ENCODE measurements around the gene HTT. TPM values are rescaled to one million over a fixed set of nuclear protein-coding genes. Genes with fewer than 3 reads are reported as not detected.

HTT gene
- total and polyA plus RNA-seq, 2 of the 13 experiments (the other 11 are each of a cell fraction or from before 2014, with no cell fraction given) = 17.5 to 19.5 TPM

DNA sequence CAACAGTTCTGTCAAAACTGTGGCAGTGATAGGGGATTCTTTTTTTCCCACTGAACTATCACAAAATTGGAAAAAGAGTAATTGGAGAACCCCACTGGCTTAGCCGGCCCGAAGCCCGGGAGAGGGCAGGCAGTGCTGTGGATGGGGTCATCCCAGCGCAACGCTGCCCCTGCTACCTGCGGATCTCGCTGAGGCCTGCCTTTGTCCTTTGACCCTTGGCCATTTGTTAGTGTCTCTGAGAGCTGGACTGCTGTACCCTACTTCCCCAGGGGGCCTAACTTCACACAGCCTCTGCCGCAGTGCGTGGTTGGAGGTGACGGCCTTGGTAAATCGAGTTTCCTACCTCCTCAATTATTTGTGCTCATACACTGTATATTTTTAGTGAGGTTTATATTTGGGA is 131.5 kb downstream of the HTT start (continued):
- TF ChIP-seq, protein P1, sequence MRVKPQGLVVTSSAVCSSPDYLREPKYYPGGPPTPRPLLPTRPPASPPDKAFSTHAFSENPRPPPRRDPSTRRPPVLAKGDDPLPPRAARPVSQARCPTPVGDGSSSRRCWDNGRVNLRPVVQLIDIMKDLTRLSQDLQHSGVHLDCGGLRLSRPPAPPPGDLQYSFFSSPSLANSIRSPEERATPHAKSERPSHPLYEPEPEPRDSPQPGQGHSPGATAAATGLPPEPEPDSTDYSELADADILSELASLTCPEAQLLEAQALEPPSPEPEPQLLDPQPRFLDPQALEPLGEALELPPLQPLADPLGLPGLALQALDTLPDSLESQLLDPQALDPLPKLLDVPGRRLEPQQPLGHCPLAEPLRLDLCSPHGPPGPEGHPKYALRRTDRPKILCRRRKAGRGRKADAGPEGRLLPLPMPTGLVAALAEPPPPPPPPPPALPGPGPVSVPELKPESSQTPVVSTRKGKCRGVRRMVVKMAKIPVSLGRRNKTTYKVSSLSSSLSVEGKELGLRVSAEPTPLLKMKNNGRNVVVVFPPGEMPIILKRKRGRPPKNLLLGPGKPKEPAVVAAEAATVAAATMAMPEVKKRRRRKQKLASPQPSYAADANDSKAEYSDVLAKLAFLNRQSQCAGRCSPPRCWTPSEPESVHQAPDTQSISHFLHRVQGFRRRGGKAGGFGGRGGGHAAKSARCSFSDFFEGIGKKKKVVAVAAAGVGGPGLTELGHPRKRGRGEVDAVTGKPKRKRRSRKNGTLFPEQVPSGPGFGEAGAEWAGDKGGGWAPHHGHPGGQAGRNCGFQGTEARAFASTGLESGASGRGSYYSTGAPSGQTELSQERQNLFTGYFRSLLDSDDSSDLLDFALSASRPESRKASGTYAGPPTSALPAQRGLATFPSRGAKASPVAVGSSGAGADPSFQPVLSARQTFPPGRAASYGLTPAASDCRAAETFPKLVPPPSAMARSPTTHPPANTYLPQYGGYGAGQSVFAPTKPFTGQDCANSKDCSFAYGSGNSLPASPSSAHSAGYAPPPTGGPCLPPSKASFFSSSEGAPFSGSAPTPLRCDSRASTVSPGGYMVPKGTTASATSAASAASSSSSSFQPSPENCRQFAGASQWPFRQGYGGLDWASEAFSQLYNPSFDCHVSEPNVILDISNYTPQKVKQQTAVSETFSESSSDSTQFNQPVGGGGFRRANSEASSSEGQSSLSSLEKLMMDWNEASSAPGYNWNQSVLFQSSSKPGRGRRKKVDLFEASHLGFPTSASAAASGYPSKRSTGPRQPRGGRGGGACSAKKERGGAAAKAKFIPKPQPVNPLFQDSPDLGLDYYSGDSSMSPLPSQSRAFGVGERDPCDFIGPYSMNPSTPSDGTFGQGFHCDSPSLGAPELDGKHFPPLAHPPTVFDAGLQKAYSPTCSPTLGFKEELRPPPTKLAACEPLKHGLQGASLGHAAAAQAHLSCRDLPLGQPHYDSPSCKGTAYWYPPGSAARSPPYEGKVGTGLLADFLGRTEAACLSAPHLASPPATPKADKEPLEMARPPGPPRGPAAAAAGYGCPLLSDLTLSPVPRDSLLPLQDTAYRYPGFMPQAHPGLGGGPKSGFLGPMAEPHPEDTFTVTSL (CRISPR knock-in tag; IDR thresholded peaks at IDR 0.05; ENCODE audit: borderline replicate concordance) = peak; percentile 64; the same call in 1 of the 2 replicates
- TF ChIP-seq NCOR1 (IDR thresholded peaks at IDR 0.05; ENCODE audit: borderline replicate concordance, low read length) = peak; percentile 76
- no peak for TF ChIP-seq ZNF737 (CRISPR knock-in tag; IDR thresholded peaks at IDR 0.05; ENCODE audit: borderline replicate concordance)
- no peak for TF ChIP-seq TOPORS (CRISPR knock-in tag; IDR thresholded peaks at IDR 0.05)
- TF ChIP-seq TCF7 (IDR thresholded peaks at IDR 0.05; ENCODE audit: low read depth) = peak; percentile 64
- peak; percentile 78 for TF ChIP-seq ZNF792 (CRISPR knock-in tag; IDR thresholded peaks at IDR 0.05)
- TF ChIP-seq SRSF9 (IDR thresholded peaks at IDR 0.05; ENCODE audit: borderline replicate concordance, insufficient read depth, low read depth, low read length, poor library complexity, severe bottlenecking) = no peak
- TF ChIP-seq ZNF367 (CRISPR knock-in tag; IDR thresholded peaks at IDR 0.05; ENCODE audit: borderline replicate concordance) = no peak
- TF ChIP-seq, protein P2, sequence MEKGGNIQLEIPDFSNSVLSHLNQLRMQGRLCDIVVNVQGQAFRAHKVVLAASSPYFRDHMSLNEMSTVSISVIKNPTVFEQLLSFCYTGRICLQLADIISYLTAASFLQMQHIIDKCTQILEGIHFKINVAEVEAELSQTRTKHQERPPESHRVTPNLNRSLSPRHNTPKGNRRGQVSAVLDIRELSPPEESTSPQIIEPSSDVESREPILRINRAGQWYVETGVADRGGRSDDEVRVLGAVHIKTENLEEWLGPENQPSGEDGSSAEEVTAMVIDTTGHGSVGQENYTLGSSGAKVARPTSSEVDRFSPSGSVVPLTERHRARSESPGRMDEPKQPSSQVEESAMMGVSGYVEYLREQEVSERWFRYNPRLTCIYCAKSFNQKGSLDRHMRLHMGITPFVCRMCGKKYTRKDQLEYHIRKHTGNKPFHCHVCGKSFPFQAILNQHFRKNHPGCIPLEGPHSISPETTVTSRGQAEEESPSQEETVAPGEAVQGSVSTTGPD (CRISPR knock-in tag; IDR thresholded peaks at IDR 0.05) = no peak
- no peak for TF ChIP-seq ZFP37 (CRISPR knock-in tag; IDR thresholded peaks at IDR 0.05; ENCODE audit: borderline replicate concordance)
- no peak for TF ChIP-seq ZNF570 (CRISPR knock-in tag; IDR thresholded peaks at IDR 0.05; ENCODE audit: borderline replicate concordance)
- TF ChIP-seq ZNF44 (CRISPR knock-in tag; IDR thresholded peaks at IDR 0.05) = no peak
- TF ChIP-seq MAFG (CRISPR knock-in tag; IDR thresholded peaks at IDR 0.05) = no peak
- no peak for TF ChIP-seq SIN3A (IDR thresholded peaks at IDR 0.05; ENCODE audit: borderline replicate concordance, low read depth, low read length)
- TF ChIP-seq, protein P3, sequence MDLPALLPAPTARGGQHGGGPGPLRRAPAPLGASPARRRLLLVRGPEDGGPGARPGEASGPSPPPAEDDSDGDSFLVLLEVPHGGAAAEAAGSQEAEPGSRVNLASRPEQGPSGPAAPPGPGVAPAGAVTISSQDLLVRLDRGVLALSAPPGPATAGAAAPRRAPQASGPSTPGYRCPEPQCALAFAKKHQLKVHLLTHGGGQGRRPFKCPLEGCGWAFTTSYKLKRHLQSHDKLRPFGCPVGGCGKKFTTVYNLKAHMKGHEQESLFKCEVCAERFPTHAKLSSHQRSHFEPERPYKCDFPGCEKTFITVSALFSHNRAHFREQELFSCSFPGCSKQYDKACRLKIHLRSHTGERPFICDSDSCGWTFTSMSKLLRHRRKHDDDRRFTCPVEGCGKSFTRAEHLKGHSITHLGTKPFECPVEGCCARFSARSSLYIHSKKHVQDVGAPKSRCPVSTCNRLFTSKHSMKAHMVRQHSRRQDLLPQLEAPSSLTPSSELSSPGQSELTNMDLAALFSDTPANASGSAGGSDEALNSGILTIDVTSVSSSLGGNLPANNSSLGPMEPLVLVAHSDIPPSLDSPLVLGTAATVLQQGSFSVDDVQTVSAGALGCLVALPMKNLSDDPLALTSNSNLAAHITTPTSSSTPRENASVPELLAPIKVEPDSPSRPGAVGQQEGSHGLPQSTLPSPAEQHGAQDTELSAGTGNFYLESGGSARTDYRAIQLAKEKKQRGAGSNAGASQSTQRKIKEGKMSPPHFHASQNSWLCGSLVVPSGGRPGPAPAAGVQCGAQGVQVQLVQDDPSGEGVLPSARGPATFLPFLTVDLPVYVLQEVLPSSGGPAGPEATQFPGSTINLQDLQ (CRISPR knock-in tag; IDR thresholded peaks at IDR 0.05) = no peak
- TF ChIP-seq, protein P4, sequence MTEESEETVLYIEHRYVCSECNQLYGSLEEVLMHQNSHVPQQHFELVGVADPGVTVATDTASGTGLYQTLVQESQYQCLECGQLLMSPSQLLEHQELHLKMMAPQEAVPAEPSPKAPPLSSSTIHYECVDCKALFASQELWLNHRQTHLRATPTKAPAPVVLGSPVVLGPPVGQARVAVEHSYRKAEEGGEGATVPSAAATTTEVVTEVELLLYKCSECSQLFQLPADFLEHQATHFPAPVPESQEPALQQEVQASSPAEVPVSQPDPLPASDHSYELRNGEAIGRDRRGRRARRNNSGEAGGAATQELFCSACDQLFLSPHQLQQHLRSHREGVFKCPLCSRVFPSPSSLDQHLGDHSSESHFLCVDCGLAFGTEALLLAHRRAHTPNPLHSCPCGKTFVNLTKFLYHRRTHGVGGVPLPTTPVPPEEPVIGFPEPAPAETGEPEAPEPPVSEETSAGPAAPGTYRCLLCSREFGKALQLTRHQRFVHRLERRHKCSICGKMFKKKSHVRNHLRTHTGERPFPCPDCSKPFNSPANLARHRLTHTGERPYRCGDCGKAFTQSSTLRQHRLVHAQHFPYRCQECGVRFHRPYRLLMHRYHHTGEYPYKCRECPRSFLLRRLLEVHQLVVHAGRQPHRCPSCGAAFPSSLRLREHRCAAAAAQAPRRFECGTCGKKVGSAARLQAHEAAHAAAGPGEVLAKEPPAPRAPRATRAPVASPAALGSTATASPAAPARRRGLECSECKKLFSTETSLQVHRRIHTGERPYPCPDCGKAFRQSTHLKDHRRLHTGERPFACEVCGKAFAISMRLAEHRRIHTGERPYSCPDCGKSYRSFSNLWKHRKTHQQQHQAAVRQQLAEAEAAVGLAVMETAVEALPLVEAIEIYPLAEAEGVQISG (CRISPR knock-in tag; IDR thresholded peaks at IDR 0.05) = peak; percentile 74
- TF ChIP-seq PCBP1 (IDR thresholded peaks at IDR 0.05; ENCODE audit: borderline replicate concordance, low read depth, low read length) = no peak
- TF ChIP-seq SP5 (CRISPR knock-in tag; IDR thresholded peaks at IDR 0.05; ENCODE audit: borderline replicate concordance, low read depth) = peak; percentile 18; the same call in 1 of the 2 replicates

Measured in HepG2 (cell line).